Measurements from ENCODE around the gene EIF4G2.

The EIF4G2 gene

DNA sequence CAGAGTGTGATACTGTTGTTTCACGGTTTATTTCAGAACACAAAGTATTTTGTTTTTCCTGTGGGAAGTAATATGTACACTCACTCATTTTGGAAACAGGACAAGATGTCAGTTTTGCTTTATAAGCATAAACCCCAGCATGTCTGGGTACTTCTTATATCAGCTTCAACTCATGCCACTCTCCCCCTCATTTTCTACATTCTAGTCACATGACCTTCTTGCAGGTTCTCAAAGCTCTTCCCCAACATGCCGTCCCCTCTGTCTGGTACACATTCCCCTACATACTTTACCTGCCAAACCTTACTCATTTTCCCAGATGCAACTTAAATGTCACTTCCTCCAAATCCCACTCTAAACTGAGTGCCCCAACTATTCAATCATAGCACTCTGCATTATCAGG is 59.2 kb downstream of the EIF4G2 start:
- no peak for DNase-seq (ENCODE audit: extremely low spot score)
- ChIA-PET CTCF (no interaction called here), POLR2A (no interaction called here)
- TF ChIP-seq FOXA1 (IDR thresholded peaks at IDR 0.05) (no peak), L3MBTL2 (conservative IDR thresholded peaks at IDR 0.05) (no peak), CTBP1 (IDR thresholded peaks at IDR 0.05; ENCODE audit: borderline replicate concordance) (no peak), BHLHE40 (IDR thresholded peaks at IDR 0.05; ENCODE audit: borderline replicate concordance) (no peak), LEF1 (IDR thresholded peaks at IDR 0.05; ENCODE audit: borderline replicate concordance) (no peak), ZNF384 (IDR thresholded peaks at IDR 0.05) (no peak)

DNA sequence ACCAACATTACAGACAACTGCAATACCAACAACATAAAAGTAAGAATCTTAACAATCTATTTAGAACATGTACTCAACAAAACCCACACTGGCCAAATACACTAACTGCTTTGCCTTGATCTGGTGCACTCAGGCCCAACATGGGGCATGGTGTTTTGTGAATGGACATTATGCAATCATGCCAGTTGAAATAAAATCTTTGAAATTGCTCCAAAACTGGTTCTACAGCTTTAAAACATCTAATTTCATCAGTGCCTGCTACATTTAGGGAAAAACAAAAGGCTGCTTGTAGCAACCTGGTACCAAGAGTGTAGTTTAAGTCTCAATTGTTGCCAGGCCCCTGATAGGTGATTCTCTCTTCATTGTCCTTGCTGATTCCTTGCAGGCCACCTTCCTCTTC is 61.0 kb downstream of the EIF4G2 start:
- POLR2A ChIA-PET = no interaction called here
- CTCF ChIA-PET = no interaction called here
- DNase-seq (ENCODE audit: extremely low spot score) = no peak

More for the DNA sequence above, 61.0 kb downstream of the EIF4G2 start:
- TF ChIP-seq ZNF384 (IDR thresholded peaks at IDR 0.05) (no peak), FOXK2 (IDR thresholded peaks at IDR 0.05) (no peak), TARDBP (IDR thresholded peaks at IDR 0.05) (no peak), SP1 (IDR thresholded peaks at IDR 0.05) (no peak), L3MBTL2 (conservative IDR thresholded peaks at IDR 0.05) (no peak), HDGF (IDR thresholded peaks at IDR 0.05; ENCODE audit: borderline replicate concordance) (no peak), BHLHE40 (IDR thresholded peaks at IDR 0.05; ENCODE audit: borderline replicate concordance) (no peak), FOXA1 (IDR thresholded peaks at IDR 0.05) (no peak), ELF4 (IDR thresholded peaks at IDR 0.05) (no peak), CTBP1 (IDR thresholded peaks at IDR 0.05; ENCODE audit: borderline replicate concordance) (no peak), NFRKB (IDR thresholded peaks at IDR 0.05) (no peak), ARNT (IDR thresholded peaks at IDR 0.05) (no peak), FOXM1 (IDR thresholded peaks at IDR 0.05; ENCODE audit: borderline replicate concordance) (no peak), LEF1 (IDR thresholded peaks at IDR 0.05; ENCODE audit: borderline replicate concordance) (no peak), SUZ12 (IDR thresholded peaks at IDR 0.05) (no peak)
- TF ChIP-seq, protein P1, sequence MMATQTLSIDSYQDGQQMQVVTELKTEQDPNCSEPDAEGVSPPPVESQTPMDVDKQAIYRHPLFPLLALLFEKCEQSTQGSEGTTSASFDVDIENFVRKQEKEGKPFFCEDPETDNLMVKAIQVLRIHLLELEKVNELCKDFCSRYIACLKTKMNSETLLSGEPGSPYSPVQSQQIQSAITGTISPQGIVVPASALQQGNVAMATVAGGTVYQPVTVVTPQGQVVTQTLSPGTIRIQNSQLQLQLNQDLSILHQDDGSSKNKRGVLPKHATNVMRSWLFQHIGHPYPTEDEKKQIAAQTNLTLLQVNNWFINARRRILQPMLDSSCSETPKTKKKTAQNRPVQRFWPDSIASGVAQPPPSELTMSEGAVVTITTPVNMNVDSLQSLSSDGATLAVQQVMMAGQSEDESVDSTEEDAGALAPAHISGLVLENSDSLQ (IDR thresholded peaks at IDR 0.05) = no peak

Measured in HEK293T (cell line).